Activated CD4-positive, CD25-positive, alpha-beta regulatory T cell treated with anti-CD3 and anti-CD28 coated beads, Interleukin-2, amount 50 U/mL, for 16 hours (primary cell): ENCODE measurements around the gene STARD6.
A peak's percentile ranks its signal among the peaks of the same experiment; 100 is the strongest.
"Not testable (repeated sequence)": the region's sequence is repeated elsewhere in the genome, so short reads cannot be mapped to it uniquely, and the experiment has no call there.

ENCODE experiments used
- DNase-seq: peaks from one replicate; pipeline ENCODE4 v3.0.0-alpha.2; 2020; ENCODE audit warnings: low read depth, low spot score

STARD6 gene, protein sequence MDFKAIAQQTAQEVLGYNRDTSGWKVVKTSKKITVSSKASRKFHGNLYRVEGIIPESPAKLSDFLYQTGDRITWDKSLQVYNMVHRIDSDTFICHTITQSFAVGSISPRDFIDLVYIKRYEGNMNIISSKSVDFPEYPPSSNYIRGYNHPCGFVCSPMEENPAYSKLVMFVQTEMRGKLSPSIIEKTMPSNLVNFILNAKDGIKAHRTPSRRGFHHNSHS

GRCh38 chr18:54357660-54358494, at the start of gene STARD6, which contains the start of gene C18orf54:
Gene STARD6, minus strand, starts transcription at chr18:54357858. Its CDS starts 3,285 bp downstream, at chr18:54354573.
Gene C18orf54, plus strand, starts transcription at chr18:54357906. Its CDS starts 2,667 bp downstream, at chr18:54360573.
- peak; percentile 77 for DNase-seq

GRCh38 chr18:54405290-54405689, 47.6 kb upstream of the STARD6 start:
- DNase-seq: no peak

DNA sequence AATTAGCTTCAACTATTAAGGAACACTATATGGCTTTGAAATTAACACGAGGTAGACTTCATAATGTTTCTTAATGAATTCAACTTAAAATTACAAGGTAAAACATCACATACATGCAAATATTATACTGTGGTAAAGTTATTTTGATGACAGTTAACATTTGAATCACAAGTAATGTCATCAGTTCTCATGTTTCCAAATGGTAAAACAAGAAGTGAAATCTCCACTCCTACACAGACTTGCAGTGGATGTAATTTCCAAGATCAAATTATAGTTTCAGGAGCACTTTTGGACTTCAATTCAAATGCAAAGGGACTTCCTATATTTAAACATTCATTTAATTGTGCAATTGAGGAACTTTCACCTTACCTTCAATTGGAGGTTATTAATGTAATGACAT, 39.1 kb upstream of the STARD6 start:
- DNase-seq: no peak

GRCh38 chr18:54393648-54394294, 36.1 kb upstream of the STARD6 start:
- no peak for DNase-seq

DNA sequence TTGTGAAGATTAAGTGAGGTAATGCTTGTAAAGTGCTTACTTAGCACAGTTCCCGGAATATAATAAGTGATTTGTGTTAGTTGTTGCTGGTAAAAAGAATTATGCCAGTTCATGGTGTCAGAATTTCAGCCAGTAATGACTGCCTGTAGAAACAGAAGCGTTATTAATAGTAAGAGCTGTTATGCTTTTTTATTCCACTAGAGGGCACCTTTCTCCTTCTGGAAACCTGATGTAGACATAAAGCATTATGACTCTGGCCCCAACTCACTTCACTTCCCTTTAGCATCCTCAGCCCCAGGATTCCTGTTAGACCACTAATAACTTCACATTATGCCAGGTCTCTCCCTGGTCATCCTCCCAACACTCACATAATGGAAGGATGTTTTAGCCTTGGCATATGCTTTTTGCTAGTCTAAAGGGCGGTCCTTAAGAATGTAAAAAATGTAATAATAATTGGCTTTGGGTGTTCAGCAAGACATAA, 34.9 kb upstream of the STARD6 start:
- DNase-seq: no peak

DNA sequence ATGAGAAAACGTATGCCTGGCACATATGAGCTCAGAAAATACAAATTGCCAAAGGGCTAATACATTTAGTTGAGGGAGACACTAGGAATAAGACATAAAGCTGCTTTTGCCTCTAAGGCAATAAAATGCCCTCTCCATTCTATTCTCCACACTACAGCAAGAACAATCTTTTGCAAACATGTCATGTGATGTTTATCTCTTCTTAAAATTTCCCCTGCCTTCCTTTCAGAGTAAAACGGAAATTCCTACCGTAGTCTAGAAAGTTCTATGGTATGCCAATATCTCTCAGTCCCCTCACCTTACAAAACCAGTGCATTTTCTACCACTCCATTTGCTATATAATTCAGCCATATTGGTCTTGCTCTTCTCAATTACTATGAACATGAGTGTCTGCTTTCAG, 33.2 kb upstream of the STARD6 start:
- DNase-seq: no peak

DNA sequence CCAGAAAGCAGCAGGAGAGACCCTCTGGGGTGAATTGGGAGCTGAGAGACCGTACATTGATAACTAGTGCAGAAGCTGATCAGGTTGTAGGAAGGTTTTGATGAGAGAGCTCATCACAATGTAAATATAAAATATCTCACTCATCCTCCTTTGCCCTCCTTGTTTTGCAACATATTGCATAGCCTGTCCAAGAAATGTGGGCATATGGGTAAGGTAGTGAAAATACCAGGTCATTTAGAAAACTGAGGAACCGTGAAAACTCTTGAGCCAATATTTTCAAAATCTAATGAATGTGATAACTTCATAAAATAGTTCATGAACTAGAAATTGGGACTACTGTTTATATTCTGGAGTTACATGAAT, 31.5 kb upstream of the STARD6 start:
- no peak for DNase-seq

- DNase-seq: no peak
Measured at GRCh38 chr18:54388203-54389142, 30.8 kb upstream of the STARD6 start.

- no peak for DNase-seq
Measured at GRCh38 chr18:54387631-54388030, 30.0 kb upstream of the STARD6 start.

DNA sequence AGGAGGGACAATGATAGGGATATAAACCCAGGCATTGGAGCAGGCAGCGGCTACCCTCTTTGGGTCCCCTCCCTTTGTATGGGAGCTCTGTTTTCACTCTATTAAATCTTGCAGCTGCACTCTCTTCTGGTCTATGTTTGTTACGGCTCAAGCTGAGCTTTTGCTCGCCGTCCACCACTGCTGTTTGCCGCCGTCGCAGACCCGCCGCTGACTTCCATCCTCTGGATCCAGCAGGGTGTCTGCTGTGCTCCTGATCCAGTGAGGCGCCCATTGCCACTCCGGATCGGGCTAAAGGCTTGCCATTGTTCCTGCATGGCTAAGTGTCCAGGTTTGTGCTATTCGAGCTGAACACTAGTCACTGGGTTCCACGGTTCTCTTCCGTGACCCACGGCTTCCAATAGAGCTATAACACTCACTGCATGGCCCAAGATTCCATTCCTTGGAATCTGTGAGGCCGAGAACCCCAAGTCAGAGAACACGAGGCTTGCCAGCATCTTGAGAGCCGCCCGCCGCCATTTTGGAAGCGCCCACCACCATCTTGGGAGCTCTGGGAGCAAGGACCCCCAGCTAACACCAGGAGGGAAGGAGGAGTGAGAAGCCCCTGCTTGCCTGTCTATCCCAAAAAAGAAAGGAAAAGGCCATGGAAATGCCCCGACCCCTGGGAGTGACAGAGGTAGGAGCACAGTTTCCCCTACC, 29.3 kb upstream of the STARD6 start:
- not testable (repeated sequence) for DNase-seq

- DNase-seq: no peak
Measured at GRCh38 chr18:54386043-54386442, 28.4 kb upstream of the STARD6 start.

DNA sequence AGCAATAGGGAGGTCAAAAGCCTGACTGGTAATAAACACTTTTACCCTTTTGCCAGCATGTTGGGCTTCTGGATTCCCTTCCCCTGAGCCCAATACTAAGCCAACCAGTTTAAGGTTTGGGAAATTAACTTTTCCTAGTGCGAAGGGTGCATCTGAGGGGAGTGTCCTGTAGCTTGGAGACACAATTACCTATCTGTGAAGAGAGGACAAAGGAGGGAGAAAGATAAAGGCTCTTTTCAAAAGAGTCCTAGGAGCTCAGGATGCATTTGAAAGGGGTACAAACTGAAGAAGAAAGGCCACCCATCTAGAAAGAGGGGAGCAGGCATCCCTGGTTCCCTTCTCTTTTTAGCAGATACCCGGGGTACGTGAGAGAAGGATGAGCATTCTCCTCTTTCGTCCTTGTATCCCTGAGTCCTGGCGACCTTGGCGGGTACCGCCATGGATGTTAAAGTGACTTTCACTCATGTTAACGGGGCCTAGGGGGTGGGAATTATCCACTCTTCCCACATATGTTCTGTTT, 25.1 kb upstream of the STARD6 start:
- DNase-seq: no peak

- DNase-seq: no peak
Measured at GRCh38 chr18:54382076-54382475, 24.4 kb upstream of the STARD6 start.

DNA sequence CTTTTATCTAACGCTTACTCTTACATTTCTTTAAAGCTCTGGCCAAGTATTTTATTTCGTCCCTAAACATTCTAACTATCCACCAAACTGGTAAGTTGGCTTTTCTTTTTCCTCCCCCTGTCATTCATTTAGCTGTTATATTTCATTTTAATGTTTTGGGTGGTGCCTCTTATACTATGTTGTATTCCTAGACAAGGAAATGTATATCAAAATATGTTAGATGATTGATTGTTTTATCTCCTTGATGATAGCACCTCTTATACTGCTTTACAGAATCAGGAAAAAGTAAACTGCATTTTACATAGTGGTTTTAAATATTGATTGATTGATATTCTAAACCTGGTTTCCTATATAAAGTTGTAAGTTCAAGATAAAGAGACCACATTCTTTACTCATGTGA, 24.0 kb upstream of the STARD6 start:
- no peak for DNase-seq

GRCh38 chr18:54378057-54378456, 20.4 kb upstream of the STARD6 start:
- DNase-seq: no peak

- DNase-seq: no peak
Measured at GRCh38 chr18:54360406-54360805, 2.7 kb upstream of the STARD6 start.

DNA sequence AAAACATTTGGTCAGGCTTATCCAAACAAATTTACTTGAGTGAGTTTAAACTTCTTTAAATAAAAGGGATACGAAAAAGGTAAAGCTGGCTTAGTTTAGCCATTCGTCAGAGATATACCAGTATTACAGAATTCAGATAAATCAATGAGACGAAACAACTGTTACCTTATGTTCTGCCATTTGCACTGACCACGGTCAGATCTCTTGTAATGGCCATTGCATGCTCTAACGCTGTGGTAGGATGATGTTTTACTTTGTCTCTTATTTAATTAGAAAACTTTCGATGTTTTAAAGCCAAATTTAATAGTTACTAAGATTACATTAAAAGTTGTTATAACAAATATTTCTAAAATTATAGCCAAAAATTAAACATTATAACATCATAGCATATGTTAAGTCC, 1.6 kb upstream of the STARD6 start:
- no peak for DNase-seq

- no peak for DNase-seq
Measured at GRCh38 chr18:54358495-54359040, 910 bp upstream of the STARD6 start.

- no peak for DNase-seq
Measured at GRCh38 chr18:54357082-54357659, 487 bp downstream of the STARD6 start.

GRCh38 chr18:54351186-54351585, 6.5 kb downstream of the STARD6 start:
- DNase-seq: no peak
